D721Med (cell line): Measurements from ENCODE around the gene ORM1.

Source experiments
- DNase-seq: peaks from one replicate; pipeline ENCODE4 v3.0.0; 2011; ENCODE audit warnings: low spot score; ENCODE audit not compliant: insufficient read length
- FAIRE-seq: peaks from 2 replicates; lab custom pipeline; 2011; peaks lifted over from hg19 to GRCh38; lab: Jason Lieb, UNC
- TF ChIP-seq, protein P1 (sequence below): IDR thresholded peaks from 2 replicates; pipeline ENCODE4 v1.5.1; 2012; ENCODE audit warnings: mild to moderate bottlenecking, control low read depth; ENCODE audit not compliant: insufficient read depth; ENCODE audit errors: missing control alignments

Gene ORM1

GRCh38 chr9:114294664-114295063, 28.2 kb upstream of the ORM1 start:
- FAIRE-seq (no peak), DNase-seq (no peak)
- TF ChIP-seq, protein P1, sequence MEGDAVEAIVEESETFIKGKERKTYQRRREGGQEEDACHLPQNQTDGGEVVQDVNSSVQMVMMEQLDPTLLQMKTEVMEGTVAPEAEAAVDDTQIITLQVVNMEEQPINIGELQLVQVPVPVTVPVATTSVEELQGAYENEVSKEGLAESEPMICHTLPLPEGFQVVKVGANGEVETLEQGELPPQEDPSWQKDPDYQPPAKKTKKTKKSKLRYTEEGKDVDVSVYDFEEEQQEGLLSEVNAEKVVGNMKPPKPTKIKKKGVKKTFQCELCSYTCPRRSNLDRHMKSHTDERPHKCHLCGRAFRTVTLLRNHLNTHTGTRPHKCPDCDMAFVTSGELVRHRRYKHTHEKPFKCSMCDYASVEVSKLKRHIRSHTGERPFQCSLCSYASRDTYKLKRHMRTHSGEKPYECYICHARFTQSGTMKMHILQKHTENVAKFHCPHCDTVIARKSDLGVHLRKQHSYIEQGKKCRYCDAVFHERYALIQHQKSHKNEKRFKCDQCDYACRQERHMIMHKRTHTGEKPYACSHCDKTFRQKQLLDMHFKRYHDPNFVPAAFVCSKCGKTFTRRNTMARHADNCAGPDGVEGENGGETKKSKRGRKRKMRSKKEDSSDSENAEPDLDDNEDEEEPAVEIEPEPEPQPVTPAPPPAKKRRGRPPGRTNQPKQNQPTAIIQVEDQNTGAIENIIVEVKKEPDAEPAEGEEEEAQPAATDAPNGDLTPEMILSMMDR, result no peak

DNA sequence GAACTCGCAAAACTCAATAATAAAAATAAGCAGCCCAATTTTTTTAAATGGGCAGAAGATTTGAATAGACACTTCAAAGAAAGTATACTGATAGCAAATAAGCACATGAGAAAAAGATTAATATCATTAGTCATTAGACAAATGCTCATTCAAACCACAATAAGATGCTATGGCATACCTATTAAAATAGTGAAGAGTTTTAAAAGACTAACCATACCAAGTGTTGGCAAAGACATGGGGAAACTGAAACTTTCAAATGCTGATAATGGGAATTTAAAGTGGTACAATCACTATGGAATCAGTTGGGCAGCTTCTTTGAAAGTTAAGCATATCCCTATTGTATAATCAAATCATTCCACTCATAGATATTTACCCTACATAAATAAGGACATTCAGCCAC, 26.6 kb upstream of the ORM1 start:
- no peak for DNase-seq
- FAIRE-seq, result no peak
- TF ChIP-seq, protein P1, result no peak

DNA sequence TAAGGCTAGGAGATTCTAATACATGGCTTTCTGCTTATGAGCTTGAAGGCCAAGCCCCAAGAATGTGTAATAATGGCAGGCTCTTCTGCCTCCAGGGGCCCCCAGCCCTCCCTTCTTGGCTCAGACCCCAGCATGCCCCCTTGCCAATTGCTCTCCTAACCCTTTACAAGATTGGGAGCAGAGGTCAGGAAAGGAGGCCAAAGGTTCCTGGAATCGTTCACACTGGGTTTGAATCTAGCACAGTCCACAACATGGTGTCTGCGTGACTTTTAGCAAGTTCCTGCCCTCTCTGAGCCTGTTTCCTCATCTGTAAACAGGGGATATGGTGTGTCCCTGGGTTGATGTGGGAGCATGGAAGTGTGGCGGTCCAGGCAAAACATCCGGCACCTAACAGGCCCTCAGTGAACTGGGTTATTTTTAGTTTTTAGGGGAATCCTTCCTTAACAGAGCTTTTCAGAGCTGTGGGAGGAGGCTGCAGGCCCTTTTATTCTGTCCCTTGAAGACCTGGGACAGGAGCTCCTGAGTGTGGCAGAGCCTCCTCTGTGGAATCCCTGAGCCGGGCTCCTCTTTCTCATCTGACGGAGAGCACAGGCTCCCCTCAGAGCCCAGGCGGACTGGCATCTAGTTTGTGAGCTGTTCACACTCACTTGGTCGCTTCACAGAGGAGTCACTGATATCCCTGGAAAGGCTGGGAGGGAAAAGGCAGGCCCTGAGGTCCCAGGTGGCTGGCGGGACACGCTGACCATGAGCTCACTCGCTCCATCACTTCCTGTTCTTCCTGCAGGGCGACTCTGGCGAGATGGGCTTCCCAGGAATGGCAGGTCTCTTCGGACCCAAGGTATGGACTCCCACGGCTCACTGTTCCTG, 23.4 kb upstream of the ORM1 start:
- no peak for FAIRE-seq

DNA sequence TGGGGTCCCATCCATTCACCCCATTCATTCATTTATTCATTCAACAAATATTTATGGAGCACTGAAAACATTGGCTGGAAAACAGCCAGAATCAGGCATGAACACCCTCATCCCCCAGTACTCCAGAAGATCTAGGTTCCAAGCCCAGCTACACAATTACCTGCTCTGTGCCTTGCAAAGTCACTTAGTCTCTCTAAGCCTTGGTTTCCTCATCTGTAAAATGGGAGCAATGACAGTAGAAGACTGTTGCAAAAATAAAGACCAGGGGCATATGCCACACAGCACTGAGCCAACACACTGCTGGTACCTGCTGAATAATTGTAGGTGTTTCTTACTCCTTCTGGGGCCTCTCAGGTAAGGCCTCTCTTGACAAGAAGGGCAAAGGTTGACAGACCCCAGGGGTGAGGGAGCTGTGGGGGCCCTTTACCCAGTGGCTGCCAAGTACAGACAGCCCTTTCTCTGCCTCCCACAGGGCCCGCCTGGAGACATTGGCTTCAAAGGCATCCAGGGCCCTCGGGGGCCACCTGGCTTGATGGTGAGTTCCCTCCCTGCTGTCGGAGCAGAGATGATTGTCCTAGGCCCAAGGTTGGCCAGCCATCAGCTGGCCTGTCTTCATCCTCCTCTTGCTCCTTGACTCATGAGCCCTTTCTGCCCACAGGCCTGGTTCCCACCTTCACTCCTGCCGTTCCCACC, 22.6 kb upstream of the ORM1 start:
- FAIRE-seq, result no peak

More for the DNA sequence above, 23.4 kb upstream of the ORM1 start:
- TF ChIP-seq, protein P1, result no peak
- DNase-seq, result no peak

GRCh38 chr9:114300846-114301797, 21.8 kb upstream of the ORM1 start:
- DNase-seq, result no peak
- FAIRE-seq, result no peak
- TF ChIP-seq, protein P1, result no peak

More for the DNA sequence above, 22.6 kb upstream of the ORM1 start:
- TF ChIP-seq, protein P1, result no peak
- DNase-seq, result no peak

DNA sequence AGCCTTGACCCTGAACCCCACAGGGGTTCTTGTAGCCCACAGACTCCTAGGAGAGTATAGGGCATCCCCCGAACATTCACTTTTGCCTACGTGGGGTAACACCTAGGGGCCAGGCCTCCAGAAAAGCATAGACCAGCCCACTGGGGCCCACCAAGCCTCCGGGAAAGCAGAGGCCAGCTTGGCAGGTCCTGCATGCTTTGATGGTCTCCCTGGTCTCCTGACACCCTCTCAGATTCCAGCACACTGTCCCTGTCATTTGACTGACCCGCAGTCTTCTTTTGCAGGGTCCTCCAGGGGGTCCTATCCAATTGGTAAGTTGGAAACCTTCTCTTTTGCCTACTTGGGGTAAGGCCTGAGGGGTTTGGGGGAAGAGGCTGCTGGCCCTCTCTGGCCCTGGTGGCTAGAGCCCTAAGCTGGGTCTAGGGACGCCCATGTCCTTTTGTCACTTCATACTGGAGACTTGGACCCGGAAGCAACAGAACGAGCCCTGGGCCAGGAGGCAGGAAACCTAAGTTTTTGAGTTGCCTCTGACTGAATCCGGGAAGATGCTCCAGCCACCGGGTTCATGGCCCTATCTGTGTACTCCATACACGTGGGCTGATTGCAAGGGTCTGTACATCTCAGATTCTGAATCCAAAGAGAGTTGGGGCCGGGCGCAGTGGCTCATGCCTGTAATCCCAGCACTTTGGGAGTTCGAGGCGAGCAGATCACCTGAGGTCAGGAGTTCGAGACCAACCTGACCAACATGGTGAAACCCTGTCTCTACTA, 20.9 kb upstream of the ORM1 start:
- TF ChIP-seq, protein P1, result no peak
- DNase-seq (no peak), FAIRE-seq (no peak)
